Measurements from ENCODE around the gene STAC2. TPM values are rescaled to one million over a fixed set of nuclear protein-coding genes. Genes with fewer than 3 reads are reported as not detected.
"Not testable (repeated sequence)": the region's sequence is repeated elsewhere in the genome, so short reads cannot be mapped to it uniquely, and the experiment has no call there.

Gene STAC2
- total and polyA plus RNA-seq, 5 donors from 2014 or later: not detected

DNA sequence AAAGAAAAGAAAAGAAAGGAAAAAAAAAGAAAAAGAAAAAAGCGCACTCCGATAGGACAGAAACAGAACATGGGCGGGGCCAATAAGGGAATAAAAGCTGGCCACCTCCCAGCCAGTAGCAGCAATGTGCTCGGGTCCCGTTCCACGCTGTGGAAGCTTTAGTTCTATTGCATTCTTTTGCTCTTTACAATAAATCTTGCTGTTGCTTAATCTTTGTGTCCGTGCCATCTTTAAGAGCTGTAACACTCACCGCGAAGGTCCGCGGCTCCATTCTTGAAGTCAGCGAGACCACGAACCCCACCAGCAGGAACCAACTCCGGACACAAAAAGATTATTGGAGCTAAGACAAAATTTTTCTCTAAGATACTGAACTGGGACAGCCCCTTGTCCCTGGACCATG, 56.6 kb downstream of the STAC2 start:
- no peak for DNase-seq
- H3K36me3 ChIP-seq (ENCODE audit: control insufficient read depth, insufficient read depth, low read length): no peaks in the 10 kb centered on the region
- H3K36me3 Mint-ChIP-seq: no peaks in the 10 kb centered on the region
- H3K4me3 ChIP-seq (ENCODE audit: low read depth, low read length): no peak overlapping the region
- no peaks in the 10 kb centered on the region for H3K9me3 ChIP-seq (ENCODE audit: control insufficient read depth in 2 of 2, low read length in 2 of 2)
- H3K27me3 Mint-ChIP-seq: peaks cover 49% of the 10 kb centered on the region
- peaks cover 18% of the 10 kb centered on the region for H3K4me1 ChIP-seq (ENCODE audit: control insufficient read depth, insufficient read depth, low read length, poor library complexity, severe bottlenecking)
- H3K4me1 Mint-ChIP-seq: peaks cover 0 to 33% (median 12%) of the 10 kb centered on the region in 4 donors
- peak overlapping the region in 1 of 3 donors; percentile 14 for H3K27ac Mint-ChIP-seq
- H3K27ac ChIP-seq (ENCODE audit: insufficient read depth, low read length, poor library complexity, severe bottlenecking): no peak overlapping the region
- H3K4me3 Mint-ChIP-seq: no peak overlapping the region
- H3K9me3 Mint-ChIP-seq: peaks cover 0 to 3% (median 0%) of the 10 kb centered on the region in 7 donors
- peaks cover 16% of the 10 kb centered on the region for H3K27me3 ChIP-seq (ENCODE audit: control insufficient read depth, insufficient read depth, low read length)
- no peak for ATAC-seq (ENCODE audit: low read depth in 2 of 2)

DNA sequence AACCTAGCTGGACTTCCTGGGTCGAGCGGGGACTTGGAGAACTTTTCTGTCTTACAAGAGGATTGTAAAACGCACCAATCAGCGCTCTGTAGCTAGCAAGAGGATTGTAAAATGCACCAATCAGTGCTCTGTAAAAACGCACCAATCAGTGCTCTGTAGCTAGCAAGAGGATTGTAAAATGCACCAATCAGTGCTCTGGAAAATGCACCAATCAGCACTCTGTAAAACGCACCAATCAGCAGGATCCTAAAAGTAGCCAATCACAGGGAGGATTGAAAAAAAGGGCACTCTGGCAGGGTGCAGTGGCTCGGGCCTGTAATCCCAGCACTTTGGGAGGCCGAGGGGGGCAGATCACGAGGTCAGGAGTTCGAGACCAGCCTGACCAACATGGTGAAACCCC, 57.2 kb downstream of the STAC2 start:
- not testable (repeated sequence) for ATAC-seq (ENCODE audit: low read depth in 2 of 2); H3K4me3 Mint-ChIP-seq; H3K36me3 ChIP-seq (ENCODE audit: control insufficient read depth, insufficient read depth, low read length); H3K27ac ChIP-seq (ENCODE audit: insufficient read depth, low read length, poor library complexity, severe bottlenecking); H3K9me3 Mint-ChIP-seq; DNase-seq; H3K4me3 ChIP-seq (ENCODE audit: low read depth, low read length); H3K27ac Mint-ChIP-seq; H3K36me3 Mint-ChIP-seq; H3K9me3 ChIP-seq (ENCODE audit: control insufficient read depth in 2 of 2, low read length in 2 of 2)
- H3K4me1 Mint-ChIP-seq: peaks cover 0 to 33% (median 12%) of the 10 kb centered on the region in 4 donors
- peaks cover 16% of the 10 kb centered on the region for H3K27me3 ChIP-seq (ENCODE audit: control insufficient read depth, insufficient read depth, low read length)
- H3K4me1 ChIP-seq (ENCODE audit: control insufficient read depth, insufficient read depth, low read length, poor library complexity, severe bottlenecking): peaks cover 18% of the 10 kb centered on the region
- peaks cover 49% of the 10 kb centered on the region for H3K27me3 Mint-ChIP-seq

DNA sequence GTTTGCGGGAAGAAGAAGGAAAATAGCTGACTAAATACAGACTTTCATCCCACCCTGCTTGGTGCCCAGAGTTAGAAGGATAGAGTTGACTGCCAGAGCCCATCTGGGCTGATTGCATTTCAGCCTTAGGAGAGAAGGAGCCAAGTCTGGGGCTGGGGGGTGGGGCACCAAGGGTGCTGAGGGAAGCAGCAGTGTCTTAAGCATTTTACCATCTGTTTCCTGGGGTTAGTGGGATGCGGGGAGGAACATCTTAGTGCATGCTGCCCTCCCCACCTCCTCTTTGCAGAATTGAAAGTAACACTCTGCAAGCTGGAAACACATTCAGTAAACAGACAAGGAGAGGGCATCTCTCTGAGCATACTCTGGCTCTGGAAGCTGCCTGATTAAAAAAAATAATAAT, 58.3 kb downstream of the STAC2 start:
- Mint-ChIP-seq H3K9me3 (peaks cover 0 to 3% (median 0%) of the 10 kb centered on the region in 7 donors), H3K27ac (no peak overlapping the region), H3K36me3 (no peaks in the 10 kb centered on the region), H3K27me3 (peaks cover 49% of the 10 kb centered on the region), H3K4me3 (peak overlapping the region in 1 of 4 donors; percentile 76), H3K4me1 (peaks cover 0 to 23% (median 12%) of the 10 kb centered on the region in 4 donors)
- Histone ChIP-seq H3K27me3 (ENCODE audit: control insufficient read depth, insufficient read depth, low read length) (peaks cover 16% of the 10 kb centered on the region), H3K4me1 (ENCODE audit: control insufficient read depth, insufficient read depth, low read length, poor library complexity, severe bottlenecking) (peaks cover 16% of the 10 kb centered on the region), H3K27ac (ENCODE audit: insufficient read depth, low read length, poor library complexity, severe bottlenecking) (no peak overlapping the region), H3K4me3 (ENCODE audit: low read depth, low read length) (no peak overlapping the region), H3K9me3 (ENCODE audit: control insufficient read depth in 2 of 2, low read length in 2 of 2) (no peaks in the 10 kb centered on the region), H3K36me3 (ENCODE audit: control insufficient read depth, insufficient read depth, low read length) (no peaks in the 10 kb centered on the region)
- DNase-seq (no peak), ATAC-seq (ENCODE audit: low read depth in 2 of 2) (no peak)

DNA sequence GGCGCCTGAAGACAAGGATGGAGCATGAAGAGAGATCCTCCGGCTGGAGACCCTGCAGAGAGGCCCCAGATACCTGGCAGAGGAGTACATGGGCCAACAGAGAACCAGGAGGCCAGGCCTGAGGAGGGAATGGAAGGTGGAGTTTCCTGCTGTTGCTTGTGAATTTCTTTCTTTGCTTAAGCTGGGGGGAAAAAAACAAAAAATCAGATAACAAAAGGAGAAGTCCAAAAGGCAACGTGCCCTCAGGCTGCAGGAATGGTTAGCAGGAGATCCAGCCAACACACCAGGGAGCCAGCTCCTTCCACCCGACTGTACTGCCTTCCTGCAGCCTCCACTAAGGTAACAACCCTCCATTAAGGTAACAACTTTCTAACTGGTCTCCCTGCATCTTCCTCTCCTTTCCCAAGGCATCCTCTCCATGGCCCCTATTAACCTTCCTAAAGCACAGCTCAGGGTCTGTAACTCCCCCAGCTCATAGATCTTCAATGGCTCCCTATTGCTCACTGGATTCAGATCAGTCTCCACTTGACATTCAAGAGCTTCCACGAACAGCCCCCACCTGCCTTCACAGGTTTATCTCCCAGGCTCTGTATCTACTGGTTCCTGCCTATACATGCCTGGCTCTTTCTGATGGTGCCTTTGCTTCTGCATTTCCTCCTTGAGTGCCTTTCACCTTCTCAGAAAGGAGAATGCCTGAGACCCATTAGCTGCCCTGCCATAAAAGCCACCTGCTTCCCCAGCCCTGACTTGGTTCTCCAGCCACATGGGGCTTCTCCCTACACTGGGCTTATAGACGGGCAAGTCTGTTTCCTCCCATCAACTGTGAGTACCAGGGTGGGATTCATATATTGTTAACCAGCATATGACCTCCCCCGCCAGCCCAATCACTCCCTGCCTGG, 59.1 kb downstream of the STAC2 start:
- Mint-ChIP-seq H3K4me3 (peak overlapping the region in 2 of 4 donors; percentile 22 to 76), H3K27ac (no peak overlapping the region)
- DNase-seq: no peak

DNA sequence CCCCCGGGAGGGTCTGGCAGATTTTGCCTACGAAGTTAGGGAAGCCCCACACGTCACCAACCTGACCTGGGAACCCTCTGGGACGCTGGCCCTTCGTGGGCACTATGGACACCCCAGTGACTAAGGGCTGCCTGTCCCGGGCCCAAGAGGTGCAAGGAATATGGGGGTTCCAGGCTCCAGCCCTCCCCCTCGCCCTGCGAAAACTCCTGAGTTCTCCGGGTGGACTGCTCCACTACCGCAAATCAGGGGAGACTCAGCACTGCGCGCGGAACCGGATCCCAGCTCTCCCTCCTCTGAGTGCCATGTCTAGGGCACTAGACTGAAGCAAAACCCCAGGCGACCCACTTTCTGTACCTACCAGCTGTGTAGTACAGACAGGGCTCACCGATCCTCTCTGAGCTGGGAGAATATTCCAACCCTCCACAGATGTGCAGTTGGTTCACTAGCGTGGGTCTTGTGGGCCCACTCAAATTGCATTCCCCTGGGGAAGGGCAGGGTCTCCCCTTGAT, 59.9 kb downstream of the STAC2 start, which contains the start of gene ARL5C:
ARL5C (minus strand) TSS at position 321 of the 509 bp plus-strand sequence. CDS start 401 bp downstream, outside the sequence.
- Mint-ChIP-seq H3K9me3 (peaks cover 0 to 3% (median 0%) of the 10 kb centered on the region in 7 donors), H3K27ac (peak within 1 kb of the TSS in 1 of 3 donors; percentile 24), H3K36me3 (no peaks in the 10 kb centered on the region), H3K4me3 (peak within 1 kb of the TSS; percentile 76 to 91 (median 89)), H3K4me1 (peaks cover 0 to 16% (median 10%) of the 10 kb centered on the region in 4 donors), H3K27me3 (peaks cover 49% of the 10 kb centered on the region)
- H3K27ac ChIP-seq (ENCODE audit: insufficient read depth, low read length, poor library complexity, severe bottlenecking): no peak within 1 kb of the TSS
- peaks cover 16% of the 10 kb centered on the region for H3K27me3 ChIP-seq (ENCODE audit: control insufficient read depth, insufficient read depth, low read length)
- H3K4me3 ChIP-seq (ENCODE audit: low read depth, low read length): peak within 1 kb of the TSS; percentile 42
- peaks cover 16% of the 10 kb centered on the region for H3K4me1 ChIP-seq (ENCODE audit: control insufficient read depth, insufficient read depth, low read length, poor library complexity, severe bottlenecking)
- no peaks in the 10 kb centered on the region for H3K36me3 ChIP-seq (ENCODE audit: control insufficient read depth, insufficient read depth, low read length)
- ATAC-seq (ENCODE audit: low read depth in 2 of 2) (no peak), DNase-seq (no peak)
- H3K9me3 ChIP-seq (ENCODE audit: control insufficient read depth in 2 of 2, low read length in 2 of 2): no peaks in the 10 kb centered on the region

More for the DNA sequence above, 59.1 kb downstream of the STAC2 start:
- H3K36me3 ChIP-seq (ENCODE audit: control insufficient read depth, insufficient read depth, low read length): no peaks in the 10 kb centered on the region
- H3K9me3 Mint-ChIP-seq: peaks cover 0 to 3% (median 0%) of the 10 kb centered on the region in 7 donors
- H3K4me1 ChIP-seq (ENCODE audit: control insufficient read depth, insufficient read depth, low read length, poor library complexity, severe bottlenecking): peaks cover 16% of the 10 kb centered on the region
- H3K27me3 ChIP-seq (ENCODE audit: control insufficient read depth, insufficient read depth, low read length): peaks cover 16% of the 10 kb centered on the region
- ATAC-seq (ENCODE audit: low read depth in 2 of 2): no peak
- peaks cover 0 to 16% (median 10%) of the 10 kb centered on the region in 4 donors for H3K4me1 Mint-ChIP-seq
- no peak overlapping the region for H3K4me3 ChIP-seq (ENCODE audit: low read depth, low read length)
- H3K9me3 ChIP-seq (ENCODE audit: control insufficient read depth in 2 of 2, low read length in 2 of 2): no peaks in the 10 kb centered on the region
- H3K27ac ChIP-seq (ENCODE audit: insufficient read depth, low read length, poor library complexity, severe bottlenecking): no peak overlapping the region
- H3K27me3 Mint-ChIP-seq: peaks cover 46% of the 10 kb centered on the region
- H3K36me3 Mint-ChIP-seq: no peaks in the 10 kb centered on the region

DNA sequence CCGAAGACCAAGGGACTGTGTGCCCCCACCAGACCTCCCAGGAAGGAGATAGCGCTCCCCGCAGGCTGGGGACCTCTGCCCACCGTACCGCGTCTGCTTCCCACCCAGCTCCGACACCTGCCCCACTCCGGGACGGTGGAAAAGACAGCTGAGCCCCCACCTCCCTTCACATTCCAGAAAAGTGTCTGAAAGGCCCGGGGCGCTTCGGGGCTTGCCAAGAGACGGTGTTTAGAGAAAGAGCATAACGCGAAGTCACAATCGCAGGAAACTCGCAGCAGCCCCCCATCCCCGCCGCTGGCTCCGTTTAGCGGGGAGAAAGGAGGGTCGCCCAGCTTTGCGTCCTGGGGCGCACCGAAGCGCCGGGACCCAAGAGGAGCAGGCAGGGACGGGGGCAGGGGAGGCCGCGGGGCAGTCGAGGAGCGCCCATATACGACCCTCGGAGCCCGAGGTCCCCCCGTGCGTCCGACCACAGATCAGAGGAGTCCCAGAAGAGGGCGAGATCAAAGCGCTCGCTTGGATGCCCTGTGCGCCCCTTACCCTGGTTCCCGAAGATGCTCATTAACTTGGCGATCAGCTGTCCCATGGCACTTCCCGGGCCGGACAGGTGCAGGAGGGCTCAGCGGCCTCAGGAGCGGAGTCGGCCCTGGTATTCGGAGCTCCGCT, 60.4 kb downstream of the STAC2 start:
- ATAC-seq (ENCODE audit: low read depth in 2 of 2): no peak
- peaks cover 16% of the 10 kb centered on the region for H3K4me1 ChIP-seq (ENCODE audit: control insufficient read depth, insufficient read depth, low read length, poor library complexity, severe bottlenecking)
- no peaks in the 10 kb centered on the region for H3K36me3 ChIP-seq (ENCODE audit: control insufficient read depth, insufficient read depth, low read length)
- no peak for DNase-seq
- peak overlapping the region; percentile 42 for H3K4me3 ChIP-seq (ENCODE audit: low read depth, low read length)
- Mint-ChIP-seq H3K27me3 (peaks cover 51% of the 10 kb centered on the region), H3K9me3 (peaks cover 0 to 3% (median 0%) of the 10 kb centered on the region in 7 donors), H3K4me1 (peaks cover 0 to 16% (median 10%) of the 10 kb centered on the region in 4 donors), H3K4me3 (peak overlapping the region; percentile 76 to 91 (median 89)), H3K36me3 (no peaks in the 10 kb centered on the region), H3K27ac (peak overlapping the region in 1 of 3 donors; percentile 24)
- no peak overlapping the region for H3K27ac ChIP-seq (ENCODE audit: insufficient read depth, low read length, poor library complexity, severe bottlenecking)
- H3K9me3 ChIP-seq (ENCODE audit: control insufficient read depth in 2 of 2, low read length in 2 of 2): no peaks in the 10 kb centered on the region
- peaks cover 16% of the 10 kb centered on the region for H3K27me3 ChIP-seq (ENCODE audit: control insufficient read depth, insufficient read depth, low read length)

DNA sequence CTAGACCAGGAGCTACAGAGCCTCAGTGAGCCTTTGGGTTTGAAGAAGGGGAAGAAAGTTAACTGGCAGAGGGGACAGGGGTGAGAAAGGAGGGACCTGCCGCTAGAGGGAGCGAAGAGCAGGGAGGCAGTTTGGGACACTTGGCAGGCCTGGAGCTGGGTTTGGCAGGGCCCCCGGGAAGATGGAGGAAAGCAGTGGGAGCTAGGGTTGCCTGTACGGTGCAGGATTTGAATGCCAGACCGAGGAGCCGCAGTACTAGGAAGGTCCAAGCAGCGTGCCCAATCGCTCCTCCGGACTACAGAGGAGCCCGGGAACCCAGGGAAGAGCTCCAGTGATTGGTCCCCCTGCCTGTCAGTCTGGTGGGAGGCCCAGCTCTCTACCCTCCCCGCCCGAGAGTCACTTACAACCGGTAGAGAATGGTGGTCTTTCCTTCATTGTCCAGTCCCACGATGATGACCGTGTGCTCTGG, 61.0 kb downstream of the STAC2 start:
- Histone ChIP-seq H3K27me3 (ENCODE audit: control insufficient read depth, insufficient read depth, low read length) (peaks cover 16% of the 10 kb centered on the region), H3K27ac (ENCODE audit: insufficient read depth, low read length, poor library complexity, severe bottlenecking) (no peak overlapping the region), H3K9me3 (ENCODE audit: control insufficient read depth in 2 of 2, low read length in 2 of 2) (no peaks in the 10 kb centered on the region), H3K36me3 (ENCODE audit: control insufficient read depth, insufficient read depth, low read length) (no peaks in the 10 kb centered on the region), H3K4me1 (ENCODE audit: control insufficient read depth, insufficient read depth, low read length, poor library complexity, severe bottlenecking) (peaks cover 16% of the 10 kb centered on the region), H3K4me3 (ENCODE audit: low read depth, low read length) (peak overlapping the region; percentile 42)
- Mint-ChIP-seq H3K9me3 (peaks cover 0 to 3% (median 0%) of the 10 kb centered on the region in 7 donors), H3K36me3 (no peaks in the 10 kb centered on the region), H3K27ac (peak overlapping the region in 1 of 3 donors; percentile 24), H3K4me3 (peak overlapping the region; percentile 76 to 91 (median 89)), H3K4me1 (peaks cover 0 to 16% (median 10%) of the 10 kb centered on the region in 4 donors), H3K27me3 (peaks cover 50% of the 10 kb centered on the region)
- ATAC-seq (ENCODE audit: low read depth in 2 of 2): peak; percentile 75 to 79
- DNase-seq: peak; percentile 54 to 88 (median 71)

All from CD4-positive, CD25-positive, alpha-beta regulatory T cell (primary cell).